Endothelial cell of umbilical vein (primary cell): ENCODE data around the gene VAMP7.

Source experiments
- GATA2 ChIP-seq: IDR thresholded peaks from 2 replicates; pipeline ENCODE4 v1.7.0; 2011; ENCODE audit warnings: low read depth, mild to moderate bottlenecking, moderate library complexity, mixed read lengths, low read length; ENCODE audit not compliant: insufficient read length, insufficient read depth
- POLR2A ChIP-seq: IDR thresholded peaks from 2 replicates; pipeline ENCODE4 v1.6.1; 2012; ENCODE audit warnings: low read depth, mild to moderate bottlenecking, control low read depth, low read length
- TF ChIP-seq, protein P1 (sequence below), 2 donors: IDR thresholded peaks; 1 replicate in 1 of 2; 2 replicates in 1 of 2; pipeline ENCODE4 v1.5.1; 2011; ENCODE audit warnings: low read length in 2 of 2, mild to moderate bottlenecking in 2 of 2, moderate library complexity in 2 of 2, control low read depth in 1 of 2, inconsistent platforms in 1 of 2, low read depth in 1 of 2; ENCODE audit not compliant: insufficient read depth in 1 of 2; ENCODE audit errors: extremely low read depth in 1 of 2

DNA sequence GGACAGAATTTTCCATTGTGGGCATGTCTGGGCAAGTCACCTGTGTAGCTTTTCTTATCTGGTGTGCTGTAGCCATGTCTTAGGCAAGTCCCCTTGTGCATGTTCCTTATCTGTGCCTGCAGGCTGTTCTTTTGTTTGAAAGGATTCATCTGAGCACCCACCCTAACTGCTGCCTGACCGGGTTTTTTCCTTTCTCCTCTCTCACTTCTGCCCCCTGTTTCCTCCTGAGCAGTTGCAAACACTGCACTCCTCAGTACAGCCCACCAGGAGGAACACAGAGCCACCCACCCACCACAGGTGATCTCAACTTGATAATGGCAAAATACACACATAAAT is 87.1 kb downstream of the VAMP7 start:
- TF ChIP-seq POLR2A (no peak), GATA2 (no peak)
- TF ChIP-seq, protein P1, sequence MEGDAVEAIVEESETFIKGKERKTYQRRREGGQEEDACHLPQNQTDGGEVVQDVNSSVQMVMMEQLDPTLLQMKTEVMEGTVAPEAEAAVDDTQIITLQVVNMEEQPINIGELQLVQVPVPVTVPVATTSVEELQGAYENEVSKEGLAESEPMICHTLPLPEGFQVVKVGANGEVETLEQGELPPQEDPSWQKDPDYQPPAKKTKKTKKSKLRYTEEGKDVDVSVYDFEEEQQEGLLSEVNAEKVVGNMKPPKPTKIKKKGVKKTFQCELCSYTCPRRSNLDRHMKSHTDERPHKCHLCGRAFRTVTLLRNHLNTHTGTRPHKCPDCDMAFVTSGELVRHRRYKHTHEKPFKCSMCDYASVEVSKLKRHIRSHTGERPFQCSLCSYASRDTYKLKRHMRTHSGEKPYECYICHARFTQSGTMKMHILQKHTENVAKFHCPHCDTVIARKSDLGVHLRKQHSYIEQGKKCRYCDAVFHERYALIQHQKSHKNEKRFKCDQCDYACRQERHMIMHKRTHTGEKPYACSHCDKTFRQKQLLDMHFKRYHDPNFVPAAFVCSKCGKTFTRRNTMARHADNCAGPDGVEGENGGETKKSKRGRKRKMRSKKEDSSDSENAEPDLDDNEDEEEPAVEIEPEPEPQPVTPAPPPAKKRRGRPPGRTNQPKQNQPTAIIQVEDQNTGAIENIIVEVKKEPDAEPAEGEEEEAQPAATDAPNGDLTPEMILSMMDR (IDR thresholded peaks at IDR 0.05; ENCODE audit: extremely low read depth in 1 of 2, insufficient read depth in 1 of 2, low read depth in 1 of 2, low read length in 2 of 2) = no peak
